HCT116 (cell line): Measurements from ENCODE around the gene ARSG. TPM values are rescaled to one million over a fixed set of nuclear protein-coding genes. Genes with fewer than 3 reads are reported as not detected.

ENCODE experiments used
- ATAC-seq: fragments of 200-7000 bp; cut with Tn5 transposase; 2 replicates; pipeline ENCODE4 v1.9.1; 2020; ENCODE audit warnings: mild to moderate bottlenecking, moderate library complexity
- BruUV-seq: library from RNA; stranded (reverse); fragments of 400-500 nt; replicated peaks from 2 replicates; lab custom pipeline; 2021; lab: Mats Ljungman, UMichigan
- CTCF ChIA-PET: fragments of 300-600 bp; sonication (Branson Sonifier 250); formaldehyde crosslinking; loops from one replicate; lab custom pipeline; 2021; ENCODE audit warnings: antibody characterized with exemption; lab: Charles Lee
- POLR2A ChIA-PET: fragments of 300-600, 350-600 bp; sonication (Branson Sonifier 250); formaldehyde crosslinking; loops from one replicate; lab custom pipeline; 2021; ENCODE audit warnings: antibody characterized with exemption; lab: Charles Lee
- RAD21 ChIA-PET, 2 experiments: fragments of 300-600 bp; sonication (Branson Sonifier 250); formaldehyde crosslinking; loops; one replicate each; lab custom pipeline; 2023; ENCODE audit warnings: low total read pairs in 2 of 2; ENCODE audit not compliant: uncharacterized antibody in 2 of 2, unreplicated experiment in 2 of 2, low non-redundant PET in 1 of 2; lab: Charles Lee
- DNase-seq: peaks from one replicate; pipeline ENCODE4 v3.0.0-alpha.2; 2010; ENCODE audit warnings: low read depth, low spot score
- H2AFZ ChIP-seq: fragments of 200-600 bp; shearing (Covaris generic), sonication (generic); 2 replicates; pipeline ENCODE4 v1.6.1; 2017; ENCODE audit warnings: low read depth, mixed run types, mixed read lengths, antibody characterized with exemption, low read length; ENCODE audit not compliant: poor library complexity, severe bottlenecking
- H3K27ac ChIP-seq: 2 replicates; pipeline ENCODE4 v1.5.1; 2012; ENCODE audit warnings: low read depth, low read length
- H3K27me3 ChIP-seq: fragments of 200-600 bp; sonication (generic); 2 replicates; pipeline ENCODE4 v1.6.1; 2016; ENCODE audit warnings: mixed run types, low read length, mixed read lengths; ENCODE audit not compliant: insufficient read depth
- H3K36me3 ChIP-seq, 2 experiments: fragments of 200-500 bp in 1 of 2; fragments of 200-600 bp in 1 of 2; sonication (Bioruptor generic) in 1 of 2; sonication (generic) in 1 of 2; 2 replicates each; pipeline versions ENCODE4 v1.5.1 to v1.6.1; 2014 to 2016; ENCODE audit warnings: low read length in 2 of 2, inconsistent platforms in 1 of 2, mixed read lengths in 1 of 2, mixed run types in 1 of 2; ENCODE audit not compliant: insufficient read depth in 2 of 2, control insufficient read depth in 1 of 2
- H3K4me1 ChIP-seq, 2 experiments: fragments of 200-600 bp in 1 of 2; sonication (generic) in 1 of 2; 2 replicates each; pipeline versions ENCODE4 v1.5.1 to v1.6.1; 2012 to 2017; ENCODE audit warnings: low read length in 2 of 2, inconsistent platforms in 1 of 2, mild to moderate bottlenecking in 1 of 2, mixed read lengths in 1 of 2, mixed run types in 1 of 2, moderate library complexity in 1 of 2; ENCODE audit not compliant: insufficient read depth in 2 of 2, control insufficient read depth in 1 of 2
- H3K4me2 ChIP-seq: fragments of 200-600 bp; sonication (generic); 2 replicates; pipeline ENCODE4 v1.6.1; 2017; ENCODE audit warnings: mixed run types, low read length, mixed read lengths
- H3K4me3 ChIP-seq, 2 experiments: fragments of 200-600 bp in 1 of 2; sonication (generic) in 1 of 2; replicated peaks in 1 of 2; 2 replicates each; pipeline ENCODE4 v1.5.1; 2011 to 2016; ENCODE audit warnings: low read length in 2 of 2, control low read depth in 1 of 2, low read depth in 1 of 2, mild to moderate bottlenecking in 1 of 2, mixed read lengths in 1 of 2, mixed run types in 1 of 2
- H3K79me2 ChIP-seq: fragments of 200-600 bp; sonication (generic); 2 replicates; pipeline ENCODE4 v1.6.1; 2017; ENCODE audit warnings: mild to moderate bottlenecking, mixed run types, low read length, moderate library complexity, mixed read lengths; ENCODE audit not compliant: insufficient read depth
- H3K9ac ChIP-seq: fragments of 200-600 bp; sonication (generic); 2 replicates; pipeline ENCODE4 v1.6.1; 2016; ENCODE audit warnings: low read length, mixed read lengths
- H3K9me2 ChIP-seq: fragments of 200-600 bp; sonication (generic), shearing (Covaris generic); 2 replicates; pipeline ENCODE4 v1.6.1; 2017; ENCODE audit warnings: mixed run types, mild to moderate bottlenecking, moderate library complexity; ENCODE audit not compliant: insufficient read depth
- H3K9me3 ChIP-seq, 2 experiments: fragments of 200-500 bp in 1 of 2; fragments of 200-600 bp in 1 of 2; sonication (Bioruptor generic) in 1 of 2; sonication (generic) in 1 of 2; 2 replicates each; pipeline ENCODE4 v1.6.1; 2014 to 2017; ENCODE audit warnings: low read length in 2 of 2, mixed read lengths in 2 of 2, inconsistent platforms in 1 of 2, low read depth in 1 of 2, mild to moderate bottlenecking in 1 of 2, mixed run types in 1 of 2, moderate library complexity in 1 of 2; ENCODE audit not compliant: control insufficient read depth in 1 of 2, insufficient read depth in 1 of 2
- H4K20me1 ChIP-seq: fragments of 200-600 bp; sonication (generic), shearing (Covaris generic); 2 replicates; pipeline ENCODE4 v1.6.1; 2017; ENCODE audit warnings: mixed run types, mild to moderate bottlenecking, moderate library complexity; ENCODE audit not compliant: insufficient read depth
- CEBPB ChIP-seq: IDR thresholded peaks from 2 replicates; pipeline ENCODE4 v1.6.1; 2012; ENCODE audit warnings: low read depth
- EGR1 ChIP-seq: IDR thresholded peaks from 2 replicates; pipeline ENCODE4 v1.6.1; 2012; ENCODE audit warnings: low read depth
- ELF1 ChIP-seq: IDR thresholded peaks from 2 replicates; pipeline ENCODE4 v1.6.1; 2012; ENCODE audit warnings: low read depth, borderline replicate concordance
- EZH2 ChIP-seq: fragments of 200-600 bp; sonication (generic); IDR thresholded peaks from 2 replicates; pipeline ENCODE4 v1.6.1; 2017; ENCODE audit warnings: antibody characterized with exemption, mixed run types
- EZH2phosphoT487 ChIP-seq: fragments of 200-600 bp; IDR thresholded peaks from 2 replicates; pipeline ENCODE4 v1.6.1; 2018; ENCODE audit warnings: antibody characterized with exemption, borderline replicate concordance
- FOSL1 ChIP-seq: IDR thresholded peaks from 2 replicates; pipeline ENCODE4 v1.6.1; 2012; ENCODE audit warnings: low read depth
- JUND ChIP-seq: IDR thresholded peaks from 2 replicates; pipeline ENCODE4 v1.6.1; 2012
- POLR2AphosphoS5 ChIP-seq: IDR thresholded peaks from 2 replicates; pipeline ENCODE4 v1.6.1; 2011; ENCODE audit warnings: mild to moderate bottlenecking, low read depth, low read length, moderate library complexity
- RAD21 ChIP-seq: IDR thresholded peaks from 2 replicates; pipeline ENCODE4 v1.6.1; 2012; ENCODE audit warnings: low read depth, mild to moderate bottlenecking
- SIN3A ChIP-seq: IDR thresholded peaks from 2 replicates; pipeline ENCODE4 v1.6.1; 2012; ENCODE audit warnings: low read depth
- SP1 ChIP-seq: IDR thresholded peaks from 2 replicates; pipeline ENCODE4 v1.6.1; 2012; ENCODE audit warnings: low read depth
- SRF ChIP-seq: IDR thresholded peaks from 2 replicates; pipeline ENCODE4 v1.6.1; 2012; ENCODE audit warnings: low read depth
- TCF7L2 ChIP-seq: IDR thresholded peaks from 2 replicates; pipeline ENCODE4 v1.7.0; 2011; ENCODE audit warnings: borderline replicate concordance, inconsistent platforms; ENCODE audit not compliant: insufficient read depth, insufficient read length; ENCODE audit errors: extremely low read depth
- ZFX ChIP-seq: fragments of 450-650 bp; IDR thresholded peaks from 2 replicates; pipeline ENCODE4 v1.6.1; 2017
- intact Hi-C: fragments of 100-400 bp; cut with micrococcal nuclease; formaldehyde crosslinking; loops from 2 replicates; pipeline ENCODE4 v1.10.0; 2022
- total RNA-seq: library from RNA; stranded (reverse); gene quantifications from one replicate; pipeline ENCODE4 v1.2.1, GENCODE V29; 2021; ENCODE audit not compliant: unreplicated experiment
- TF ChIP-seq, protein P1 (sequence below): IDR thresholded peaks from 2 replicates; pipeline ENCODE4 v1.6.1; 2011; ENCODE audit warnings: mild to moderate bottlenecking, low read length, moderate library complexity; ENCODE audit not compliant: insufficient replicate concordance; ENCODE audit errors: extremely low read depth
- TF ChIP-seq, protein P2 (sequence below): IDR thresholded peaks from 2 replicates; pipeline ENCODE4 v1.6.1; 2012
- TF ChIP-seq, protein P3 (sequence below), 3 experiments: fragments of 200-600 bp in 1 of 3; sonication (generic) in 1 of 3; IDR thresholded peaks in 2 of 3; conservative IDR thresholded peaks in 1 of 3; 2 replicates each; pipeline ENCODE4 v1.5.1; 2012 to 2017; ENCODE audit warnings: low read depth in 2 of 3, low read length in 2 of 3, antibody characterized with exemption in 1 of 3, borderline replicate concordance in 1 of 3, control low read depth in 1 of 3, mild to moderate bottlenecking in 1 of 3, mixed read lengths in 1 of 3, mixed run types in 1 of 3, moderate library complexity in 1 of 3; ENCODE audit not compliant: insufficient read depth in 1 of 3

Gene ARSG
- total RNA-seq, 1 experiment from 2014 or later = 17.1 TPM

DNA sequence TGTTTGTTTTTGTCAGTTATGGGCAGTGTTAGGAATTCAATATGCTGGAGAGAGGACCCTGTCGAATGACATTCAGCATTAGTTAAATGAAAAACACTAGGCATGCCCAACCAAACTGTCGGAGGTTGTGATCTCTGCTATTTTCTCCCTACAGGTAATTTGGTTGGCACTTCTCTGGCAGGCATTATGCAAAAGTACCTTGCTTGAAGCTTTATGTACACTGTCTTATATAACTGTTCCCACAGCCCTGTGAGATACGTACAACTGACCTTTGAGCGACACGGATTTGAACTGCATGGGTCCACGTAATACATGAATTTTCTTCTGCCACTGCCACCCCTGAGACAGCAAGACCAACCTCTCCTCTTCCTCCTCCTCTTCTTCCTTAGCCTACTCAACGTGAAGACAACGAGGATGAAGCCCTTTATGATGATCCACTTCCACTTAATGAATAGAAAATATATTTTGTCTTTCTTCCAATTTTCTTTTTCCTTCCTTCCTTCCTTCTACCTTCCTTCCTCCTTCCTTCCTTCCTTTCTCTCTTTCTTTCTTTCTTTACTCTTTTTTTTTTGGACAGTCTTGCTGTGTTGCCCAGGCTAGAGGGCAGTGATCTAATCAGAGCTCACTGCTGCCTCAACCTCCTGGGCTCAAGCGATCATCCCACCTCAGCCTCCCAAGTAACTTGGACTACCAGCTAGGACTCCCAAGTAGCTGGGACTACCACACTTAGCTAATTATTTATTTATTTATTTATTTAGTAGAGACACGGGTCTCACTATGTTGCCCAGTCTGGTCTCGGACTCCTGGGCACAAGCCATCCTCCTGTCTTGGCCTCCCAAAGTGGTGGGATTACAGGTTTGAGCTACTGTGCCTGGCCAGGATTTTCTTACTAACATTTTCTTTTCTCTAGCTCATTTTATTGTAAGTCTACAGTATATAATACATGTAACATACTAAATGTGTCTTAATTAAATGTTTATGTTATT is 88.7 kb downstream of the ARSG start:
- Histone ChIP-seq H3K27ac (peak overlapping the region; percentile 96), H3K9me2 (no peaks in the 10 kb centered on the region), H3K79me2 (no peaks in the 10 kb centered on the region), H3K4me3 (0 out of 4 replicates have a peak overlapping the region, but pooled peaks of 1 of the 2 experiments have one; percentile 25), H3K4me2 (peak overlapping the region; percentile 60), H3K36me3 (no peaks in the 10 kb centered on the region), H3K9me3 (no peaks in the 10 kb centered on the region), H3K9ac (peak overlapping the region; percentile 58), H3K4me1 (peaks cover 82% of the 10 kb centered on the region in 2 experiments), H3K27me3 (no peaks in the 10 kb centered on the region), H2AFZ (no peak overlapping the region), H4K20me1 (no peaks in the 10 kb centered on the region)
- ChIA-PET CTCF (interaction anchor here (1.2 to 1.7 kb wide), 2 partner anchors 19 to 20 kb away, joined by 3 to 8 read pairs; no protein-coding TSS in a partner anchor), POLR2A (interaction anchor here (0.7 to 1.0 kb wide), 3 partner anchors 66 to 364 kb away, joined by 3 read pairs; no protein-coding TSS in a partner anchor), RAD21 (no interaction called here)
- intact Hi-C loops = loop anchor here (2.0 to 10.0 kb wide), 4 partner anchors 68 to 975 kb away; partner anchors contain the start of gene WIPI1
- no peak for ATAC-seq
- BruUV-seq = no TSS peak
- TF ChIP-seq EZH2phosphoT487 (no peak), FOSL1 (no peak), SIN3A (no peak), EZH2 (no peak), SP1 (no peak), TCF7L2 (no peak), JUND (no peak), CEBPB (no peak), ELF1 (no peak), ZFX (no peak), RAD21 (no peak), SRF (no peak), POLR2AphosphoS5 (no peak), EGR1 (no peak)
- TF ChIP-seq, protein P1, sequence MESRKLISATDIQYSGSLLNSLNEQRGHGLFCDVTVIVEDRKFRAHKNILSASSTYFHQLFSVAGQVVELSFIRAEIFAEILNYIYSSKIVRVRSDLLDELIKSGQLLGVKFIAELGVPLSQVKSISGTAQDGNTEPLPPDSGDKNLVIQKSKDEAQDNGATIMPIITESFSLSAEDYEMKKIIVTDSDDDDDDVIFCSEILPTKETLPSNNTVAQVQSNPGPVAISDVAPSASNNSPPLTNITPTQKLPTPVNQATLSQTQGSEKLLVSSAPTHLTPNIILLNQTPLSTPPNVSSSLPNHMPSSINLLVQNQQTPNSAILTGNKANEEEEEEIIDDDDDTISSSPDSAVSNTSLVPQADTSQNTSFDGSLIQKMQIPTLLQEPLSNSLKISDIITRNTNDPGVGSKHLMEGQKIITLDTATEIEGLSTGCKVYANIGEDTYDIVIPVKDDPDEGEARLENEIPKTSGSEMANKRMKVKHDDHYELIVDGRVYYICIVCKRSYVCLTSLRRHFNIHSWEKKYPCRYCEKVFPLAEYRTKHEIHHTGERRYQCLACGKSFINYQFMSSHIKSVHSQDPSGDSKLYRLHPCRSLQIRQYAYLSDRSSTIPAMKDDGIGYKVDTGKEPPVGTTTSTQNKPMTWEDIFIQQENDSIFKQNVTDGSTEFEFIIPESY = no peak
- TF ChIP-seq, protein P2, sequence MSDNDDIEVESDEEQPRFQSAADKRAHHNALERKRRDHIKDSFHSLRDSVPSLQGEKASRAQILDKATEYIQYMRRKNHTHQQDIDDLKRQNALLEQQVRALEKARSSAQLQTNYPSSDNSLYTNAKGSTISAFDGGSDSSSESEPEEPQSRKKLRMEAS = no peak
- TF ChIP-seq, protein P3, sequence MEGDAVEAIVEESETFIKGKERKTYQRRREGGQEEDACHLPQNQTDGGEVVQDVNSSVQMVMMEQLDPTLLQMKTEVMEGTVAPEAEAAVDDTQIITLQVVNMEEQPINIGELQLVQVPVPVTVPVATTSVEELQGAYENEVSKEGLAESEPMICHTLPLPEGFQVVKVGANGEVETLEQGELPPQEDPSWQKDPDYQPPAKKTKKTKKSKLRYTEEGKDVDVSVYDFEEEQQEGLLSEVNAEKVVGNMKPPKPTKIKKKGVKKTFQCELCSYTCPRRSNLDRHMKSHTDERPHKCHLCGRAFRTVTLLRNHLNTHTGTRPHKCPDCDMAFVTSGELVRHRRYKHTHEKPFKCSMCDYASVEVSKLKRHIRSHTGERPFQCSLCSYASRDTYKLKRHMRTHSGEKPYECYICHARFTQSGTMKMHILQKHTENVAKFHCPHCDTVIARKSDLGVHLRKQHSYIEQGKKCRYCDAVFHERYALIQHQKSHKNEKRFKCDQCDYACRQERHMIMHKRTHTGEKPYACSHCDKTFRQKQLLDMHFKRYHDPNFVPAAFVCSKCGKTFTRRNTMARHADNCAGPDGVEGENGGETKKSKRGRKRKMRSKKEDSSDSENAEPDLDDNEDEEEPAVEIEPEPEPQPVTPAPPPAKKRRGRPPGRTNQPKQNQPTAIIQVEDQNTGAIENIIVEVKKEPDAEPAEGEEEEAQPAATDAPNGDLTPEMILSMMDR (IDR thresholded peaks at IDR 0.05 in 2 of 3, conservative IDR thresholded peaks at IDR 0.05 in 1 of 3; ENCODE audit: borderline replicate concordance in 1 of 3, insufficient read depth in 1 of 3, low read depth in 2 of 3, low read length in 2 of 3) = no peak
- DNase-seq = no peak
